ENCODE data around the gene TMEM116.

Gene TMEM116

DNA sequence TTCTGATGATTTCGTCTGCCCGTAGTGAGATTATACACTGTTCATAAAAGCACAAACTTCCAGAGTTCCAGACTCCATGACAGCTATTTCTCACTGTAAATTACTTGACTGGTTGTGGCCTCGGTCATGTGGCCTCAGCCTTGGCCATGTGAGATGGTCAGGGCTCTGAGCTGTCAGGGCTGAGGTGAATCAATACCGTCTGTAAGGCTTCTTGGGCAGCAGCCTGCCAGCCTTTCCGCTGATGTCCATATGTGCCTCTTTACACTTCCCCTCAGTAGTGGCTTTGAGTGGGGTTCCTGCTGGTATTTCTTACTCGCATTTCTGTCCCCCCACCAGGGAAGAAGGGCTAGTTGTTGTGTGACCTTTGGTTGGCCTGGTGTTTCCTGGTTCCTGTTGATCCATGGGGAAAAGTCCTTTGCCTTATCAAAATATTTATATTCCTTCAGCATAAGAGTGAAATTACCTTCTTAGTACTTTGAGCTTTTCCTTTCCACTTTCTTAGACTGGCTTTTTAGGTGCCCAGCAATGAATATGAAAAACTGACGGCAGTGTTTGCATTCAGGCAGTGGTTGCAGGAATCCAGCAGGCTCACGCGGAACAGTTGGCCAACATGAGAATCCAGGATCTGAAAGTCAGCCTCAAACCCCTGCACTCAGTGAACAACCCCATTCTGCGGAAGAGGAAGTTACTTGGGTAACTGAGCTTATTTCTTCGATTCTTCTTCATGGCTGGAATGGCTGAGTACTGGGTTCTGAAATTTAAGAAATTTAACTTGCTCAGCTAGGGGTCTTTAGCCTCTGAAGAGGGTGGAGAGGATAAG, 124.8 kb downstream of the TMEM116 start:
- DNase-seq, result no peak

DNA sequence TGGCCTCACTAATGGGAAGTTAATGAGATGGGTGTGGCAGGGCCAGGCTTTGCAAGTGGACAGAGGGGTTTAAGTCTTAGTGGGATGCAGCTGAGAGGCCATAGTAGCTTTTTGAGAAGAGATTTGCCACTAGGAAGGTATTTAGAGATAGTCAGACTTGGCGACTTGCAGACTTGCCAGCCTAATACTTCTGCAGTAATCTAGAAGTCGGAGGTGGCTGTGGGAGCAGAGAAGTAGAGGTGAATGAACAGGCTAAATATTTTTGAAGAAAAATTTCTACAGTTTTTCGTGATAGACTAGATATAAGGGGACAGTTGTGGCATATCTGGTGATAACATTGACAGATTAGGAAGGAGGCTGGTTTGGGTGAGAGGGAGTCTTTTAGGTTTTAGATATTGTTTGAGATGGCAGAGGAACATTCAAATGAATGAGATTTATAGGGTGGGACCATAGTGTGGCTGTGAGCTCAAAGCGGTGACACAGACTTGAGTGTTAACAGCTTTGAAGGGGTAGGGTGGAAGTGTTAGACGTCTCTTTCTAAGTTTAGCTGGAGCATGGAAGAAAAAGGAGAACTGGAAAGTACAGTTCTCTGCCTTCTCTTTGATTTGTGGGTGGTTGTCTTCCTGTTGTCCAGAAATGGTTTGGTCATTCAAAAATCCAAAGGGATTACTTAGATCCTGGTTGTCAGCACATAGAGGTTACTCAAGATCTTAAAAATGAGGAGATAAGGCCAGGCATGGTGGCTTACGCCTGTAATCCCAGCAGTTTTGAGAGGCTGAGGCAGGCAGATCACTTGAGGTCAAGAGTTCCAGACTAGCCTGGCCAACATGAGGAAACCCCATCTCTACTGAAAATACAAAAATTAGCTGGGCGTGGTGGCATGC, 126.1 kb downstream of the TMEM116 start:
- DNase-seq, result no peak

DNA sequence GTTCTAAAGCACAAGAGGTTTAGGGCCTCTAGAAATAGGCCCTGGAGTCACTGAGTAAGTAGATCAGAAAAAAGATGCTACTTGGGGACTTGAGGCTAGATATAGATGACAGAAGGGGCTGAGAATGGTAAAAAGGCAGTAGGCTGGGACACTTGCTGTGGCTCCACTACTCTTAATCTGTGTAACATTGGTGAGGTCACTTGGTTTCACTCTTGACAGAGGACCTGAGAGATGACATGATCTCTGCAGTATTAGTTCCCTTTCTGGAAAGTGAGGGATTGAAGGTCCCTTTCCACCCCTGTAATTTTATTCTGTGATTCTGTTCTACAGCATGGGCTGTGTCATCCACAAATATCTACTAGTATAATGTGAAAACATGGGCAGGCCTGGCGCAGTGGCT, 131.2 kb downstream of the TMEM116 start:
- no peak for DNase-seq
